ENCODE results near the gene FARP1.

The FARP1 gene

GRCh38 chr13:98188544-98189166, 45.8 kb downstream of the FARP1 start:
- H3K27me3 ChIP-seq (ENCODE audit: low read depth), result no peaks in the 10 kb centered on the region

GRCh38 chr13:98189841-98190505, 47.1 kb downstream of the FARP1 start:
- Histone ChIP-seq H3K27me3 (ENCODE audit: low read depth) (no peaks in the 10 kb centered on the region), H3K9me3 (no peaks in the 10 kb centered on the region), H3K4me1 (peaks cover 15% of the 10 kb centered on the region), H3K4me3 (no peak overlapping the region), H3K36me3 (replicated peaks) (no peaks in the 10 kb centered on the region)
- peak; percentile 79 for DNase-seq (ENCODE audit: low spot score in 2 of 2)
- in situ Hi-C loops (cut with MboI; ENCODE audit: low sequenced_read_pairs), result no loop called here

More at GRCh38 chr13:98188544-98189166, 45.8 kb downstream of the FARP1 start:
- peaks cover 15% of the 10 kb centered on the region for H3K4me1 ChIP-seq
- in situ Hi-C loops (cut with MboI; ENCODE audit: low sequenced_read_pairs), result no loop called here
- no peaks in the 10 kb centered on the region for H3K36me3 ChIP-seq (replicated peaks)
- H3K4me3 ChIP-seq, result no peak overlapping the region
- DNase-seq (ENCODE audit: low spot score in 2 of 2), result no peak
- H3K9me3 ChIP-seq, result no peaks in the 10 kb centered on the region

- H3K27me3 ChIP-seq (ENCODE audit: low read depth), result no peaks in the 10 kb centered on the region
- in situ Hi-C loops (cut with MboI; ENCODE audit: low sequenced_read_pairs), result no loop called here
- peaks cover 15% of the 10 kb centered on the region for H3K4me1 ChIP-seq
- no peak for DNase-seq (ENCODE audit: low spot score in 2 of 2)
- H3K36me3 ChIP-seq (replicated peaks), result no peaks in the 10 kb centered on the region
- no peaks in the 10 kb centered on the region for H3K9me3 ChIP-seq
- H3K4me3 ChIP-seq, result no peak overlapping the region
Measured at GRCh38 chr13:98190889-98191444, 48.1 kb downstream of the FARP1 start.

GRCh38 chr13:98192008-98192407, 49.1 kb downstream of the FARP1 start:
- H3K36me3 ChIP-seq (replicated peaks), result no peaks in the 10 kb centered on the region
- no peaks in the 10 kb centered on the region for H3K9me3 ChIP-seq
- H3K4me3 ChIP-seq, result no peak overlapping the region
- in situ Hi-C loops (cut with MboI; ENCODE audit: low sequenced_read_pairs), result no loop called here
- DNase-seq (ENCODE audit: low spot score in 2 of 2), result no peak
- no peaks in the 10 kb centered on the region for H3K27me3 ChIP-seq (ENCODE audit: low read depth)
- H3K4me1 ChIP-seq, result peaks cover 15% of the 10 kb centered on the region

- Histone ChIP-seq H3K4me1 (peaks cover 2% of the 10 kb centered on the region; the same call in 1 of the 2 replicates), H3K27me3 (ENCODE audit: low read depth) (no peaks in the 10 kb centered on the region), H3K36me3 (replicated peaks) (no peaks in the 10 kb centered on the region), H3K4me3 (no peak overlapping the region), H3K9me3 (no peaks in the 10 kb centered on the region)
- no peak for DNase-seq (ENCODE audit: low spot score in 2 of 2)
- in situ Hi-C loops (cut with MboI; ENCODE audit: low sequenced_read_pairs), result no loop called here
Measured at GRCh38 chr13:98195054-98195791, 52.3 kb downstream of the FARP1 start.

GRCh38 chr13:98198683-98199082, 55.8 kb downstream of the FARP1 start:
- Histone ChIP-seq H3K4me1 (no peaks in the 10 kb centered on the region; the same call in 1 of the 2 replicates), H3K36me3 (replicated peaks) (no peaks in the 10 kb centered on the region)
- DNase-seq (ENCODE audit: low spot score in 2 of 2), result no peak

GRCh38 chr13:98199480-98199879, 56.6 kb downstream of the FARP1 start:
- Histone ChIP-seq H3K9me3 (peaks cover 3% of the 10 kb centered on the region; the same call in 1 of the 2 replicates), H3K27me3 (ENCODE audit: low read depth) (no peaks in the 10 kb centered on the region), H3K4me3 (no peak overlapping the region), H3K36me3 (replicated peaks) (no peaks in the 10 kb centered on the region), H3K4me1 (no peaks in the 10 kb centered on the region; the same call in 1 of the 2 replicates)
- DNase-seq (ENCODE audit: low spot score in 2 of 2), result no peak
- in situ Hi-C loops (cut with MboI; ENCODE audit: low sequenced_read_pairs), result no loop called here

More at GRCh38 chr13:98198683-98199082, 55.8 kb downstream of the FARP1 start:
- in situ Hi-C loops (cut with MboI; ENCODE audit: low sequenced_read_pairs), result no loop called here
- Histone ChIP-seq H3K27me3 (ENCODE audit: low read depth) (no peaks in the 10 kb centered on the region), H3K4me3 (no peak overlapping the region), H3K9me3 (no peaks in the 10 kb centered on the region; the same call in 1 of the 2 replicates)

GRCh38 chr13:98200211-98200878, 57.5 kb downstream of the FARP1 start:
- Histone ChIP-seq H3K4me1 (no peaks in the 10 kb centered on the region; the same call in 1 of the 2 replicates), H3K36me3 (replicated peaks) (no peaks in the 10 kb centered on the region), H3K4me3 (no peak overlapping the region), H3K9me3 (peaks cover 5% of the 10 kb centered on the region; the same call in 1 of the 2 replicates), H3K27me3 (ENCODE audit: low read depth) (no peaks in the 10 kb centered on the region)
- DNase-seq (ENCODE audit: low spot score in 2 of 2), result no peak
- in situ Hi-C loops (cut with MboI; ENCODE audit: low sequenced_read_pairs), result no loop called here

GRCh38 chr13:98201189-98201588, 58.3 kb downstream of the FARP1 start:
- in situ Hi-C loops (cut with MboI; ENCODE audit: low sequenced_read_pairs), result no loop called here
- H3K36me3 ChIP-seq (replicated peaks), result no peaks in the 10 kb centered on the region
- no peak overlapping the region for H3K4me3 ChIP-seq
- DNase-seq (ENCODE audit: low spot score in 2 of 2), result no peak
- no peaks in the 10 kb centered on the region for H3K27me3 ChIP-seq (ENCODE audit: low read depth)
- H3K9me3 ChIP-seq, result peaks cover 5% of the 10 kb centered on the region; the same call in 1 of the 2 replicates
- H3K4me1 ChIP-seq, result no peaks in the 10 kb centered on the region; the same call in 1 of the 2 replicates

- Histone ChIP-seq H3K4me1 (no peaks in the 10 kb centered on the region; the same call in 1 of the 2 replicates), H3K27me3 (ENCODE audit: low read depth) (no peaks in the 10 kb centered on the region), H3K4me3 (no peak overlapping the region), H3K9me3 (peaks cover 5% of the 10 kb centered on the region; the same call in 1 of the 2 replicates), H3K36me3 (replicated peaks) (no peaks in the 10 kb centered on the region)
- DNase-seq (ENCODE audit: low spot score in 2 of 2), result no peak
- in situ Hi-C loops (cut with MboI; ENCODE audit: low sequenced_read_pairs), result no loop called here
Measured at GRCh38 chr13:98201984-98202383, 59.1 kb downstream of the FARP1 start.

- no peaks in the 10 kb centered on the region; the same call in 1 of the 2 replicates for H3K4me1 ChIP-seq
- no peaks in the 10 kb centered on the region for H3K27me3 ChIP-seq (ENCODE audit: low read depth)
- no peak overlapping the region for H3K4me3 ChIP-seq
- no peaks in the 10 kb centered on the region for H3K36me3 ChIP-seq (replicated peaks)
- in situ Hi-C loops (cut with MboI; ENCODE audit: low sequenced_read_pairs), result no loop called here
- no peak for DNase-seq (ENCODE audit: low spot score in 2 of 2)
- peaks cover 5% of the 10 kb centered on the region; the same call in 1 of the 2 replicates for H3K9me3 ChIP-seq
Measured at GRCh38 chr13:98203646-98204326, 60.9 kb downstream of the FARP1 start.

GRCh38 chr13:98204546-98204945, 61.7 kb downstream of the FARP1 start:
- H3K4me3 ChIP-seq, result no peak overlapping the region
- in situ Hi-C loops (cut with MboI; ENCODE audit: low sequenced_read_pairs), result no loop called here
- H3K27me3 ChIP-seq (ENCODE audit: low read depth), result no peaks in the 10 kb centered on the region
- H3K9me3 ChIP-seq, result peaks cover 5% of the 10 kb centered on the region; the same call in 1 of the 2 replicates
- no peaks in the 10 kb centered on the region for H3K36me3 ChIP-seq (replicated peaks)
- no peak for DNase-seq (ENCODE audit: low spot score in 2 of 2)
- no peaks in the 10 kb centered on the region; the same call in 1 of the 2 replicates for H3K4me1 ChIP-seq

- Histone ChIP-seq H3K27me3 (ENCODE audit: low read depth) (no peaks in the 10 kb centered on the region), H3K36me3 (replicated peaks) (no peaks in the 10 kb centered on the region), H3K9me3 (peaks cover 5% of the 10 kb centered on the region; the same call in 1 of the 2 replicates), H3K4me1 (no peaks in the 10 kb centered on the region), H3K4me3 (no peak overlapping the region)
- no peak for DNase-seq (ENCODE audit: low spot score in 2 of 2)
- in situ Hi-C loops (cut with MboI; ENCODE audit: low sequenced_read_pairs), result no loop called here
Measured at GRCh38 chr13:98206946-98207345, 64.1 kb downstream of the FARP1 start.

Data from HAP-1 (cell line).